Measurements from ENCODE around the gene NDUFS1. TPM values are rescaled to one million over a fixed set of nuclear protein-coding genes. Genes with fewer than 3 reads are reported as not detected.
"Not testable (repeated sequence)": the region's sequence is repeated elsewhere in the genome, so short reads cannot be mapped to it uniquely, and the experiment has no call there.

NDUFS1 gene
- total and polyA plus RNA-seq, 9 of the 15 experiments (the other 6 are each of a cell fraction or from before 2014, with no cell fraction given) = 75.0 to 130 (median 91.5) TPM

DNA sequence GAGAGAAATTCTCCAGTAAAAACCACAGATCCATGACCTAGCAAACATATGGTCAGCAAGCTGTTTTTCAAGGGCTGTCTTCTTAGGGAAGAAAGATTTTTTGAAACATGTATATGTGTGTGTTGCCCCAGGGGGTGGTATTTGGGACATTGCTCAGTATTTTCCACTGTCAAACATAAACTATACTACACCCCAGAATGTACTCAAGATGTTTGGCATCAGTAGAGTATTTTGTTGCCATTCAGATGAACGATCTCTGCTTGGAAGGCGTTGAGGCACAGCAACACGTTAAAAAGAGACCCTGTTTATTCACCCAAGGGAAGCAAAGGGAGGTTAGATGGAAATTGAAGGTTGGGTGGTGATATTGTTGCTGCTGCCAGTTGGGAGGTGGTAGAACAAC is 30.4 kb upstream of the NDUFS1 start (continued):
- TF ChIP-seq, protein P1, sequence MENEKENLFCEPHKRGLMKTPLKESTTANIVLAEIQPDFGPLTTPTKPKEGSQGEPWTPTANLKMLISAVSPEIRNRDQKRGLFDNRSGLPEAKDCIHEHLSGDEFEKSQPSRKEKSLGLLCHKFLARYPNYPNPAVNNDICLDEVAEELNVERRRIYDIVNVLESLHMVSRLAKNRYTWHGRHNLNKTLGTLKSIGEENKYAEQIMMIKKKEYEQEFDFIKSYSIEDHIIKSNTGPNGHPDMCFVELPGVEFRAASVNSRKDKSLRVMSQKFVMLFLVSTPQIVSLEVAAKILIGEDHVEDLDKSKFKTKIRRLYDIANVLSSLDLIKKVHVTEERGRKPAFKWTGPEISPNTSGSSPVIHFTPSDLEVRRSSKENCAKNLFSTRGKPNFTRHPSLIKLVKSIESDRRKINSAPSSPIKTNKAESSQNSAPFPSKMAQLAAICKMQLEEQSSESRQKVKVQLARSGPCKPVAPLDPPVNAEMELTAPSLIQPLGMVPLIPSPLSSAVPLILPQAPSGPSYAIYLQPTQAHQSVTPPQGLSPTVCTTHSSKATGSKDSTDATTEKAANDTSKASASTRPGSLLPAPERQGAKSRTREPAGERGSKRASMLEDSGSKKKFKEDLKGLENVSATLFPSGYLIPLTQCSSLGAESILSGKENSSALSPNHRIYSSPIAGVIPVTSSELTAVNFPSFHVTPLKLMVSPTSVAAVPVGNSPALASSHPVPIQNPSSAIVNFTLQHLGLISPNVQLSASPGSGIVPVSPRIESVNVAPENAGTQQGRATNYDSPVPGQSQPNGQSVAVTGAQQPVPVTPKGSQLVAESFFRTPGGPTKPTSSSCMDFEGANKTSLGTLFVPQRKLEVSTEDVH (IDR thresholded peaks at IDR 0.05; ENCODE audit: low read depth, partially characterized antibody) = no peak
- TF ChIP-seq MYC (IDR thresholded peaks at IDR 0.05; ENCODE audit: low read depth, low read length) (no peak), MYC (CRISPR knock-in tag; IDR thresholded peaks at IDR 0.05; ENCODE audit: borderline replicate concordance, low read depth) (no peak), BRCA1 (IDR thresholded peaks at IDR 0.05) (no peak), BRCA1 (CRISPR knock-in tag; IDR thresholded peaks at IDR 0.05) (no peak), ZNF3 (CRISPR knock-in tag; IDR thresholded peaks at IDR 0.05) (no peak)
- TF ChIP-seq, protein P2, sequence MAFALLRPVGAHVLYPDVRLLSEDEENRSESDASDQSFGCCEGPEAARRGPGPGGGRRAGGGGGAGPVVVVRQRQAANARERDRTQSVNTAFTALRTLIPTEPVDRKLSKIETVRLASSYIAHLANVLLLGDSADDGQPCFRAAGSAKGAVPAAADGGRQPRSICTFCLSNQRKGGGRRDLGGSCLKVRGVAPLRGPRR (CRISPR knock-in tag; IDR thresholded peaks at IDR 0.05) = no peak

DNA sequence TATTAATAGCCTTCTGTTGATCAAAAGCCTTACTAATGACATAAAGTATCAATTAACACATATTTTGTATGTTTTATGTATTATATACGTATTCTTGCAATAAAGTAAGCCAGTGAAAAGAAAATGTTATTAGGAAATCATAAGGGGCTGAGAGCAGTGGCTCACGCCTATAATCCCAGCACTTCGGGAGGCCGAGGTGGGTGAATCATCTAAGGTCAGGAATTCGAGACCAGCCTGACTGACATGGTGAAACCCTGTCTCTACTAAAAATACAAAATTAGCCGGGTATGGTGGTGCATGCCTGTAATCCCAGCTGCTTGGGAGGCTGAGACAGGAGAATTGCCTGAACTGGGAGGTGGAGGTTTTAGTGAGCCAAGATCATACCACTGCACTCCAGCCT is 22.3 kb upstream of the NDUFS1 start:
- ATAC-seq; H3K4me1 ChIP-seq (replicated peaks in 1 of 2; ENCODE audit: control insufficient read depth in 2 of 2, insufficient read depth in 2 of 2, low read length in 2 of 2); BruUV-seq (replicated peaks); H3K36me3 ChIP-seq (ENCODE audit: control insufficient read depth, insufficient read depth, low read length); H3K9me3 ChIP-seq (replicated peaks; ENCODE audit: control insufficient read depth, insufficient read depth, low read depth, low read length); CTCF ChIA-PET (ENCODE audit: low intra/inter-chr PET ratio); H3K9ac ChIP-seq (ENCODE audit: insufficient read depth in 1 of 2, low read depth in 2 of 2, low read length in 2 of 2); intact Hi-C loops (cut with micrococcal nuclease); H3K4me2 ChIP-seq (ENCODE audit: insufficient read depth, low read length); in situ Hi-C loops (cut with MboI); H2AFZ ChIP-seq (ENCODE audit: low read depth, low read length); POLR2A ChIA-PET; H3K79me2 ChIP-seq (ENCODE audit: control insufficient read depth, insufficient read depth, low read length); FAIRE-seq; H3K27ac ChIP-seq (ENCODE audit: extremely low read depth, low read depth, low read length); DNase-seq (ENCODE audit: extremely low read depth in 1 of 4, low spot score in 3 of 4); H3K9me1 ChIP-seq (ENCODE audit: control insufficient read depth, insufficient read depth, low read length); H3K4me3 ChIP-seq; H3K27me3 ChIP-seq (ENCODE audit: control insufficient read depth in 2 of 2, insufficient read depth in 2 of 2, low read length in 2 of 2); H4K20me1 ChIP-seq (replicated peaks; ENCODE audit: control insufficient read depth, insufficient read depth, low read length): not testable (repeated sequence)
- WGBS (ENCODE audit: insufficient coverage, low coverage, missing lambda C conversion rate) = 0% methylated on average over 5 of the region's 6 CpGs

Measured in K562 (cell line).